IMR-90 (cell line): ENCODE data around the gene GUCA1C. TPM values are rescaled to one million over a fixed set of nuclear protein-coding genes. Genes with fewer than 3 reads are reported as not detected.
A peak's percentile ranks its signal among the peaks of the same experiment; 100 is the strongest.

Experiments used
- ATAC-seq: fragments of 200-7000 bp; cut with Tn5 transposase; 2 replicates; pipeline ENCODE4 v1.9.1; 2020; ENCODE audit warnings: low read depth, mild to moderate bottlenecking, moderate library complexity
- BruUV-seq: library from RNA; stranded (reverse); fragments of 400-500 nt; replicated peaks from 2 replicates; lab custom pipeline; 2021; lab: Mats Ljungman, UMichigan
- CTCF ChIA-PET: fragments of 300-600 bp; formaldehyde crosslinking; extraction: SDS; loops from one replicate; lab custom pipeline; 2021; ENCODE audit warnings: antibody characterized with exemption; lab: Yijun Ruan, JAX
- POLR2A ChIA-PET: fragments of 300-600 bp; sonication (Branson Sonifier 250); formaldehyde crosslinking; loops from one replicate; lab custom pipeline; 2022; ENCODE audit warnings: antibody characterized with exemption; ENCODE audit not compliant: unreplicated experiment; lab: Charles Lee
- DNase-seq: peaks from one replicate; pipeline ENCODE4 v3.0.0; 2013
- H2AFZ ChIP-seq: replicated peaks from 2 replicates; pipeline ENCODE3; 2013; ENCODE audit warnings: low read length, mild to moderate bottlenecking; ENCODE audit not compliant: poor library complexity
- H2AK5ac ChIP-seq: 2 replicates; pipeline ENCODE4 v1.6.1; 2013; ENCODE audit warnings: low read depth, low read length, inconsistent platforms
- H2AK9ac ChIP-seq: replicated peaks from 2 replicates; pipeline ENCODE3; 2013; ENCODE audit warnings: mild to moderate bottlenecking, low read depth, low read length, moderate library complexity; ENCODE audit not compliant: poor library complexity
- H2BK120ac ChIP-seq: 2 replicates; pipeline ENCODE4 v1.6.1; 2013; ENCODE audit warnings: low read depth, low read length, inconsistent platforms
- H2BK15ac ChIP-seq: 3 replicates; pipeline ENCODE4 v1.6.1; 2013; ENCODE audit warnings: low read depth, low read length, inconsistent platforms
- H2BK20ac ChIP-seq: 2 replicates; pipeline ENCODE4 v1.6.1; 2013; ENCODE audit warnings: low read depth, mild to moderate bottlenecking, inconsistent platforms, low read length, moderate library complexity
- H2BK5ac ChIP-seq: 2 replicates; pipeline ENCODE4 v1.6.1; 2013; ENCODE audit warnings: mild to moderate bottlenecking, low read depth, low read length, inconsistent platforms; ENCODE audit not compliant: poor library complexity, severe bottlenecking
- H3K14ac ChIP-seq: replicated peaks from 2 replicates; pipeline ENCODE4 v1.6.1; 2013; ENCODE audit warnings: low read depth, low read length, inconsistent platforms
- H3K18ac ChIP-seq: 2 replicates; pipeline ENCODE4 v1.6.1; 2013; ENCODE audit warnings: low read depth, low read length, control low read depth
- H3K23ac ChIP-seq: 2 replicates; pipeline ENCODE4 v1.6.1; 2013; ENCODE audit warnings: low read depth, low read length, inconsistent platforms
- H3K27ac ChIP-seq: 2 replicates; pipeline ENCODE4 v1.5.1; 2013; ENCODE audit warnings: mild to moderate bottlenecking, control low read depth, low read length; ENCODE audit not compliant: insufficient read depth
- H3K27me3 ChIP-seq: 2 replicates; pipeline ENCODE4 v1.6.1; 2013; ENCODE audit warnings: low read length; ENCODE audit not compliant: control insufficient read depth, insufficient read depth
- H3K36me3 ChIP-seq: 2 replicates; pipeline ENCODE4 v1.6.1; 2013; ENCODE audit warnings: low read length, mixed read lengths; ENCODE audit not compliant: control insufficient read depth, insufficient read depth
- H3K4ac ChIP-seq: 2 replicates; pipeline ENCODE4 v1.6.1; 2013; ENCODE audit warnings: low read depth, low read length, inconsistent platforms
- H3K4me1 ChIP-seq: 2 replicates; pipeline ENCODE4 v1.6.1; 2013; ENCODE audit warnings: low read length, mixed read lengths; ENCODE audit not compliant: control insufficient read depth, insufficient read depth
- H3K4me2 ChIP-seq: 2 replicates; pipeline ENCODE4 v1.6.1; 2013; ENCODE audit warnings: low read depth, mild to moderate bottlenecking, control low read depth, low read length, moderate library complexity
- H3K4me3 ChIP-seq: 2 replicates; pipeline ENCODE4 v1.5.1; 2013; ENCODE audit warnings: low read depth, mild to moderate bottlenecking, control low read depth, low read length, moderate library complexity; ENCODE audit not compliant: insufficient read depth
- H3K56ac ChIP-seq: 2 replicates; pipeline ENCODE4 v1.6.1; 2013; ENCODE audit warnings: low read length, inconsistent platforms; ENCODE audit not compliant: insufficient read depth; ENCODE audit errors: extremely low read depth
- H3K79me1 ChIP-seq, 2 experiments: 2 replicates each; pipeline ENCODE4 v1.6.1; 2013; ENCODE audit warnings: low read length in 2 of 2, inconsistent platforms in 1 of 2, low read depth in 1 of 2
- H3K9ac ChIP-seq: 2 replicates; pipeline ENCODE4 v1.6.1; 2013; ENCODE audit warnings: low read depth, low read length, control low read depth
- H3K9me1 ChIP-seq: 2 replicates; pipeline ENCODE4 v1.6.1; 2013; ENCODE audit warnings: low read length, inconsistent platforms; ENCODE audit not compliant: insufficient read depth
- H3K9me3 ChIP-seq: 2 replicates; pipeline ENCODE4 v1.6.1; 2013; ENCODE audit warnings: low read length; ENCODE audit not compliant: control insufficient read depth, insufficient read depth
- H4K20me1 ChIP-seq: 2 replicates; pipeline ENCODE4 v1.6.1; 2013; ENCODE audit warnings: low read length, inconsistent platforms; ENCODE audit not compliant: insufficient read depth
- H4K5ac ChIP-seq: 2 replicates; pipeline ENCODE4 v1.6.1; 2013; ENCODE audit warnings: mild to moderate bottlenecking, low read depth, low read length, control low read depth
- H4K8ac ChIP-seq, 2 experiments: 2 replicates each; pipeline ENCODE4 v1.6.1; 2013; ENCODE audit warnings: low read depth in 2 of 2, low read length in 2 of 2, control low read depth in 1 of 2, inconsistent platforms in 1 of 2
- H4K91ac ChIP-seq: 2 replicates; pipeline ENCODE4 v1.6.1; 2013; ENCODE audit warnings: low read depth, low read length, inconsistent platforms; ENCODE audit not compliant: insufficient read depth
- CEBPB ChIP-seq: IDR thresholded peaks from 2 replicates; pipeline ENCODE4 v1.6.1; 2012; ENCODE audit warnings: low read depth, low read length, improper control_type of control experiment
- FOS ChIP-seq: fragments of 150-350 bp; IDR thresholded peaks from 2 replicates; pipeline ENCODE4 v1.6.1; 2016; ENCODE audit warnings: low read depth, low read length
- MAFK ChIP-seq: IDR thresholded peaks from 2 replicates; pipeline ENCODE4 v1.6.1; 2012; ENCODE audit warnings: low read depth, low read length, improper control_type of control experiment
- RAD21 ChIP-seq: IDR thresholded peaks from 2 replicates; pipeline ENCODE4 v1.6.1; 2012; ENCODE audit warnings: low read length, improper control_type of control experiment
- WGBS, 2 experiments: methylation state at CpG; one replicate each; pipeline versions ENCODE4 v1.1.5 to v1.1.7; 2013; ENCODE audit warnings: missing lambda C conversion rate in 2 of 2; ENCODE audit not compliant: insufficient read length in 1 of 2; ENCODE audit errors: extremely low coverage in 2 of 2; 5-methylcytosine and 5-hydroxymethylcytosine counted together
- dilution Hi-C: fragments of 300-500 bp; cut with HindIII; formaldehyde crosslinking; loops from one replicate; pipeline ENCODE4 v1.14.3; 2018; ENCODE audit warnings: low sequenced_read_pairs; ENCODE audit not compliant: unreplicated experiment
- in situ Hi-C: fragments of 300-500 bp; cut with MboI; formaldehyde crosslinking; loops from 3 replicates; pipeline ENCODE4 v1.14.3; 2019; ENCODE audit warnings: low sequenced_read_pairs, inconsistent platforms, mixed read lengths
- intact Hi-C: fragments of 100-400 bp; cut with micrococcal nuclease; formaldehyde crosslinking; loops from 2 replicates; pipeline ENCODE4 v1.10.0; 2022
- polyA plus RNA-seq, 3 experiments: library from polyadenylated mRNA; depleted of rRNA; stranded (reverse); fragments of >200 nt; gene quantifications; 2 replicates each; pipeline ENCODE4 v1.2.3, GENCODE V29; 2012; ENCODE audit warnings: low replicate concordance in 1 of 3
- total RNA-seq: library from RNA; depleted of rRNA; stranded (reverse); fragments of >200 nt; gene quantifications from 2 replicates; pipeline ENCODE4 v1.2.3, GENCODE V29; 2012
- TF ChIP-seq, protein P1 (sequence below): fragments of 150-350 bp; IDR thresholded peaks from 2 replicates; pipeline ENCODE4 v1.6.1; 2016; ENCODE audit warnings: low read depth, mild to moderate bottlenecking, low read length, moderate library complexity, borderline replicate concordance
- TF ChIP-seq, protein P2 (sequence below): fragments of 150-350 bp; IDR thresholded peaks from 2 replicates; pipeline ENCODE4 v1.6.1; 2017; ENCODE audit warnings: mild to moderate bottlenecking, antibody characterized with exemption, low read length, low read depth
- TF ChIP-seq, protein P3 (sequence below): conservative IDR thresholded peaks from 2 replicates; pipeline ENCODE4 v1.5.1; 2012; ENCODE audit warnings: mild to moderate bottlenecking, low read depth, low read length, improper control_type of control experiment

GUCA1C gene
- total and polyA plus RNA-seq, 2 of the 4 experiments (the other 2 are of a cell fraction): not detected

DNA sequence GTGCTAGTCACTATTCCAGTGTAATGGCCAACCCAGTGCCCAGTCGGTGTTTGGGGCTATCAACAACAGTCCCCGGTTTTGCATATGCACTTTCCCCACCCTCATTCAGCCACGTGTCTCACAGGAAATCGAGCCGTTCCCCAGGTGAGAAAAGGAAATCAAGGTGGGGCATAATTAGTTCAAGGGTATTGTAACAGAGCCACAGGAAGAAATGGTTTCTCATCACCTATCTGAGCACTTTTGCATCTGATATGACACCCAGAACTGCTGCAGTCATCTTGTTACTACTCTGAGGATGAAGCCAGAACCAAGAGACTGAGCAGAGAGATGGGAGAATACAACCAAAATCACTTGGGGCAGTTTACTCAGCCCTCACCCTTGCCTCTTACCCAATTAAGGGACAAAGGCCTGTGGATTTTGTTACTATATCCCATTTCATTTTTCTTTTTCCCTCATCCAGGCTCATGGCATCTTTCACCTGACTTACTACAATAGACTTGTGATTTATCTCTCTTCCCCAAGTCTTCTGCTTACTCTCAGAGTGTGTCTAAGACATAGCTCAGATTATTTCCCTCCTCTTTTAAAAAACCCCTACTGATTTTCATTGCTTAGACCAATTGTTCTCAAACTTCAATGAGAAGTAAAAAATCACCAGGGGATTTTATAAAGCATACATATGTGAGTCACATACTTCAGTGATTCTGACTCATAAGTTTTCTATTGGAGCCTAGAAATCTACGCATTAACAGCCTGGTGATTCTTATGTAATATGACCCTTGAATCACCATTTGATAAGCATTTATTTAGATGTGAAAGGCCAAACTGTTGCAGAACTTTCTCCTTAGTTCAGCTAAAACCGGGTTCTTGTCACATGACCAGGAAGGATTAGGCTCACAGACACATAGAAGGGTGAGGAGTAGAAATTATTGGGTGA lies 90.5 kb downstream of the GUCA1C start:
- Histone ChIP-seq H3K18ac (no peak overlapping the region), H3K9ac (no peak overlapping the region), H4K20me1 (no peaks in the 10 kb centered on the region), H2AK5ac (no peak overlapping the region), H2BK20ac (no peak overlapping the region), H2AFZ (no peak overlapping the region), H3K36me3 (no peaks in the 10 kb centered on the region), H3K4ac (no peak overlapping the region), H3K4me3 (no peak overlapping the region), H3K79me1 (no peaks in the 10 kb centered on the region), H2BK5ac (no peak overlapping the region), H3K27ac (peak overlapping the region; percentile 46; the same call in 1 of the 2 replicates), H2BK120ac (no peak overlapping the region), H2AK9ac (no peak overlapping the region), H3K23ac (no peak overlapping the region), H3K9me1 (0 out of 2 replicates have a peak, but pooled peaks cover 4% of the 10 kb centered on the region), H3K56ac (no peak overlapping the region), H2BK15ac (no peak overlapping the region), H3K4me2 (no peak overlapping the region), H3K27me3 (no peaks in the 10 kb centered on the region), H4K8ac (no peak overlapping the region), H4K5ac (no peak overlapping the region), H3K9me3 (no peaks in the 10 kb centered on the region), H4K91ac (0 out of 2 replicates have a peak overlapping the region, but pooled peaks have one; percentile 12), H3K4me1 (peaks cover 6% of the 10 kb centered on the region; the same call in 1 of the 2 replicates), H3K14ac (no peak overlapping the region)
- BruUV-seq: no TSS peak
- ChIA-PET CTCF (no interaction called here), POLR2A (no interaction called here)
- TF ChIP-seq, protein P1, sequence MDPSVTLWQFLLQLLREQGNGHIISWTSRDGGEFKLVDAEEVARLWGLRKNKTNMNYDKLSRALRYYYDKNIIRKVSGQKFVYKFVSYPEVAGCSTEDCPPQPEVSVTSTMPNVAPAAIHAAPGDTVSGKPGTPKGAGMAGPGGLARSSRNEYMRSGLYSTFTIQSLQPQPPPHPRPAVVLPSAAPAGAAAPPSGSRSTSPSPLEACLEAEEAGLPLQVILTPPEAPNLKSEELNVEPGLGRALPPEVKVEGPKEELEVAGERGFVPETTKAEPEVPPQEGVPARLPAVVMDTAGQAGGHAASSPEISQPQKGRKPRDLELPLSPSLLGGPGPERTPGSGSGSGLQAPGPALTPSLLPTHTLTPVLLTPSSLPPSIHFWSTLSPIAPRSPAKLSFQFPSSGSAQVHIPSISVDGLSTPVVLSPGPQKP: no peak
- TF ChIP-seq MAFK (peak; percentile 59), FOS (peak; percentile 88), CEBPB (peak; percentile 73), RAD21 (no peak)
- TF ChIP-seq, protein P2, sequence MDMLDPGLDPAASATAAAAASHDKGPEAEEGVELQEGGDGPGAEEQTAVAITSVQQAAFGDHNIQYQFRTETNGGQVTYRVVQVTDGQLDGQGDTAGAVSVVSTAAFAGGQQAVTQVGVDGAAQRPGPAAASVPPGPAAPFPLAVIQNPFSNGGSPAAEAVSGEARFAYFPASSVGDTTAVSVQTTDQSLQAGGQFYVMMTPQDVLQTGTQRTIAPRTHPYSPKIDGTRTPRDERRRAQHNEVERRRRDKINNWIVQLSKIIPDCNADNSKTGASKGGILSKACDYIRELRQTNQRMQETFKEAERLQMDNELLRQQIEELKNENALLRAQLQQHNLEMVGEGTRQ: peak; percentile 64
- TF ChIP-seq, protein P3, sequence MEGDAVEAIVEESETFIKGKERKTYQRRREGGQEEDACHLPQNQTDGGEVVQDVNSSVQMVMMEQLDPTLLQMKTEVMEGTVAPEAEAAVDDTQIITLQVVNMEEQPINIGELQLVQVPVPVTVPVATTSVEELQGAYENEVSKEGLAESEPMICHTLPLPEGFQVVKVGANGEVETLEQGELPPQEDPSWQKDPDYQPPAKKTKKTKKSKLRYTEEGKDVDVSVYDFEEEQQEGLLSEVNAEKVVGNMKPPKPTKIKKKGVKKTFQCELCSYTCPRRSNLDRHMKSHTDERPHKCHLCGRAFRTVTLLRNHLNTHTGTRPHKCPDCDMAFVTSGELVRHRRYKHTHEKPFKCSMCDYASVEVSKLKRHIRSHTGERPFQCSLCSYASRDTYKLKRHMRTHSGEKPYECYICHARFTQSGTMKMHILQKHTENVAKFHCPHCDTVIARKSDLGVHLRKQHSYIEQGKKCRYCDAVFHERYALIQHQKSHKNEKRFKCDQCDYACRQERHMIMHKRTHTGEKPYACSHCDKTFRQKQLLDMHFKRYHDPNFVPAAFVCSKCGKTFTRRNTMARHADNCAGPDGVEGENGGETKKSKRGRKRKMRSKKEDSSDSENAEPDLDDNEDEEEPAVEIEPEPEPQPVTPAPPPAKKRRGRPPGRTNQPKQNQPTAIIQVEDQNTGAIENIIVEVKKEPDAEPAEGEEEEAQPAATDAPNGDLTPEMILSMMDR: no peak
- intact Hi-C loops: no loop called here
- in situ Hi-C loops: no loop called here
- WGBS, 2 experiments: no CpG with 5 or more reads among the region's 7 CpGs
- peak; percentile 93 for ATAC-seq
- dilution Hi-C loops: no loop called here
- peak; percentile 92 for DNase-seq
